HUES48 (cell line): ENCODE measurements around the gene MAGOH.
A peak's percentile ranks its signal among the peaks of the same experiment; 100 is the strongest.
"Not testable (repeated sequence)": the region's sequence is repeated elsewhere in the genome, so short reads cannot be mapped to it uniquely, and the experiment has no call there.

Experiments used
- H3K27ac ChIP-seq: one replicate; pipeline ENCODE4 v1.7.0; 2013; ENCODE audit warnings: low read depth, low read length, inconsistent platforms
- H3K27me3 ChIP-seq: 2 replicates; pipeline ENCODE4 v1.6.1; 2013; ENCODE audit warnings: mild to moderate bottlenecking, low read length; ENCODE audit not compliant: control insufficient read depth, insufficient read depth
- H3K36me3 ChIP-seq: 2 replicates; pipeline ENCODE4 v1.6.1; 2013; ENCODE audit warnings: low read length; ENCODE audit not compliant: control insufficient read depth, insufficient read depth
- H3K4me1 ChIP-seq: 2 replicates; pipeline ENCODE4 v1.6.1; 2013; ENCODE audit warnings: mild to moderate bottlenecking, low read length; ENCODE audit not compliant: control insufficient read depth, insufficient read depth
- H3K4me3 ChIP-seq: 2 replicates; pipeline ENCODE4 v1.5.1; 2013; ENCODE audit warnings: mild to moderate bottlenecking, low read depth, low read length
- H3K9ac ChIP-seq: 2 replicates; pipeline ENCODE4 v1.6.1; 2013; ENCODE audit warnings: mild to moderate bottlenecking, low read depth, low read length, moderate library complexity
- H3K9me3 ChIP-seq: 2 replicates; pipeline ENCODE4 v1.6.1; 2013; ENCODE audit warnings: low read length; ENCODE audit not compliant: control insufficient read depth, insufficient read depth

MAGOH gene

DNA sequence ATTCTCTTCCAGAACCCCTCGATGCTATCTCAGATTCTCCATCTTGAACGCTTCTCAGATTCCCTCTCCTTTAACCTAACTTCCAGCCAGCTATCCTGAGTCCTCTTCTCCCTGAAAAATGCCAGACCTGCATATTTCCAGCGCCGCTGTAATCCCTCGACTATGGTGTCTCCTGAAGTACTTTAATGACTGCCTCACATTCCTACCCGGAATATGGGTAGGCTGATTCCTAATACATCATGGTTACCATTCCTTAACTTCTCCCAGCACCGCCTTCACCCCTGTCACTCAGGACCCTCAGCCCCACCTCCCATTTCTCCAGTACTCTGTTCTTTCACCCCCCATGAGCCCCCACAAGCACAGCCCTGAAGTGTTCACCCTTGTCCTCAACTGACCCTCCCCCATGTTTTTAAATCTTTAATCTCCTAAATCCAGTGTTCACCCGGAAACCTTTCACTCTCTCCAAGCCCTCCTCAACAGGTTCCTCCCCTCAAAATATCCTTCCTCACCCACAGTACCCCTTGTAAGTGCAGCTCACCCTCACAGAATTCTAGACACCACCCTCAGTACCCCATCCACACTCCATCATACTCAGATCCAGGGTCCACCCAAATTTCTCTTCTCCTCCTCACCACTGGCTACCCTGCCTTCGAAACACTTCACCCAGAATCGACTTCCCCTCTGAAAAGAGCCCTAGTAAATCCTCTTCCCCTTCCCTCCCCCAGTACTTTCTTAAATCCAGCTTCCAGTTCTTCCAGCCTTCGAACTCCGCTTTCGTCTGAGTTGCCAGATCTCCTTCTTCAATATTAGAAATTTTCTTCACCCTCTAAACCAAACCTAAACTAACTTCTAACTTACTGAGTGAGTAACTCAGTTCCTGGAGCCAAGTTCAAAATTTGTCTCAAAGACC lies 40.8 kb downstream of the MAGOH start:
- no peaks in the 10 kb centered on the region for H3K9me3 ChIP-seq
- H3K9ac ChIP-seq = peak overlapping the region; percentile 69
- peaks cover 25% of the 10 kb centered on the region for H3K36me3 ChIP-seq
- peaks cover 16% of the 10 kb centered on the region for H3K4me1 ChIP-seq
- peaks cover 11% of the 10 kb centered on the region for H3K27me3 ChIP-seq
- peak overlapping the region; percentile 89 for H3K27ac ChIP-seq
- peak overlapping the region; percentile 81 for H3K4me3 ChIP-seq

DNA sequence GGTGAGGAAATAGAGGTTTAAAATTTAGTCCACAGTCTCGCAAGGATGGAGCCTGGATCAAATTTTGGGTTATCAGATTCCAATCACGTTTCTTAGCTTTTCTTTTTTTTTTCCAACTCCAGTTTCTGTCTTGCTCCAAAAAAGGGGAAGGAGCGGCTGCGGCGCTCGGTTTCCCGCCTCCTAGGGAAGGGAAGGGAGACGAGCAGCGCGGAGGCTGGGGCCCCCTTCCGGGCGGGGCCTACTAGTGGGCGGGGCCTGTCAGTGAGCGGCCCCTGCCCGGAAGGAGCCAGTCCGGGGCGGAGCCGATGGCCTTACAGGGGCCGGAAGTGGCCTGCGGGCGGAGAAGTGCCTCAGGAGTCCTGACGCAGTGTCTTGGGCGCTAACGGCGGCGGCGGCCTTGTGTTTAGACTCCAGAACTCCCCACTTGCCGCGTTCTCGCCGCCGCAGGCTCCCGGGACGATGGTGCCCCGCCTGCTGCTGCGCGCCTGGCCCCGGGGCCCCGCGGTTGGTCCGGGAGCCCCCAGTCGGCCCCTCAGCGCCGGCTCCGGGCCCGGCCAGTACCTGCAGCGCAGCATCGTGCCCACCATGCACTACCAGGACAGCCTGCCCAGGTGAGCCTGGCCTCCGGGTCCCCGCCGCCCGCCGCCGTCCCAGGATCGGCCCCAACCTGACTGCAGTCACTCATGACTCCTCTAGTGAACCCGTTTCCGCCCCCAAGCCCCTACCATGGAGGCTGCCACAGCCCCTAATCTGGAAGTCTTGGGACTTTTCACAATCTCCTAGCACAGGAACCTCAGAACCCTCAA lies 41.6 kb downstream of the MAGOH start, which contains the start of gene CPT2:
TSS of gene CPT2 (plus strand) at position 340 of the 806 bp plus-strand sequence. CDS start at position 460, 120 bp downstream.
- H3K27ac ChIP-seq = peak within 1 kb of the TSS; percentile 89
- H3K9ac ChIP-seq = peak within 1 kb of the TSS; percentile 69
- H3K27me3 ChIP-seq = peaks cover 11% of the 10 kb centered on the region
- H3K36me3 ChIP-seq = peaks cover 16% of the 10 kb centered on the region; the same call in 1 of the 2 replicates
- H3K4me1 ChIP-seq = peaks cover 16% of the 10 kb centered on the region
- peak within 1 kb of the TSS; percentile 81 for H3K4me3 ChIP-seq
- H3K9me3 ChIP-seq = no peaks in the 10 kb centered on the region

DNA sequence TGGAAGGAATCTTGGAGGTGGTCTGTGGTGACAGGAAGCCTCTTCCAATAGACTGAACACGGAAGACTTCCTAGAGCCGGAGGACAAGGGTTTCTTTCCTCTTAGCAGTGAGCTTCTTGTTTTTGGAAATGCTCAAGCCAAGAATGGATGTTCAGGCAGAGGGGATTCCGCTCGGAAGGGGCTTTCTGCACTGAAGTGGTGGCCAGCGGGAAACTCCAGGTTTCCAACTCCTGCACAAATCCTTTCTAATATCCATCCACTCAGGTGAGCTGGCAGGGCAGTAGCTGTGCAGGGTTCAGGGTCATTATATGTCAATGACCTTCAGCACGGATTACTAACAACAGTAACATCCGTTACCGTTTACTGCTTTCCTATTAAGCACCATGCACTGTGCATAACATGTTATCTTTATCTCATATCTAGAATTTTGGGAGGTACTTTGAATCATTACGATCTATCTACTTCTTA lies 42.3 kb downstream of the MAGOH start:
- H3K27me3 ChIP-seq = peaks cover 11% of the 10 kb centered on the region
- H3K27ac ChIP-seq = peak overlapping the region; percentile 26
- peaks cover 10% of the 10 kb centered on the region; the same call in 1 of the 2 replicates for H3K36me3 ChIP-seq
- no peak overlapping the region for H3K9ac ChIP-seq
- peaks cover 16% of the 10 kb centered on the region for H3K4me1 ChIP-seq
- peak overlapping the region; percentile 81 for H3K4me3 ChIP-seq
- H3K9me3 ChIP-seq = no peaks in the 10 kb centered on the region

DNA sequence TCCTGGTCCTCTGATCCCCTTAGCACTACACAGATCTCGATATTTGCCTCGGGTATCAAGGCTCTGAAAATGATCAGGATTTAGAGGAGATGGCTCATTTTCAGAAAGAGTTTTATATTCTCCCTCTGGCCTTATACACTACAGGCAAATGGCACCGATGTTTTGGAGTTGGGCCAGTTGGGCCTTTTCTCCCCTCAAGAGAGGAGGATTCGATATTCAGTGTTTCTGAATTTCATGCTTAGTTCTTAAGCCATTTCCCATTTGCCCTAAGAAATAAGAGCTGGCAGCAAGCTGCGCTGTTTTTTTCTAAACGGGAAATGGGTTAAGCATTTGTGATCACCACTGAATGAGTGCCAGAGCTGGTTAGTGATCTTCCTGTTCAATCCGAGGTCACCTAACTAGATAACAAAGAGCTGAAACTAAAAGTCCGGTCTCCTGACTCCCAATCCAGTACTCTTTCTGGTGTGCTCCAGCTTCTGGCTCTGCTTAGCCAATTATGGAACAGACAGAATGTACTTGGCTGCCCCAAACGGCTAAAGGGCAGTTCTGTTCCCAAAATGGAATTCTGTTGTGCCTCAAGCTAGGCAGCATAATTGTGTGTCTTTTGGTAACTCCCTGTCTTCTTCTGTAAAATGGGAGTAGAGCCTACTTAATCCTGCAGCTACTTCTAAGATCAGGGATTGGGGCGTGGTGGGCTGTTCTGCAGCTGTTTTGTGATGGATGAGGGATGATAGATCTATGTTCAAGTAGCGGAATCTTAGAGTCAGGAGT lies 42.9 kb downstream of the MAGOH start:
- Histone ChIP-seq H3K36me3 (0 out of 2 replicates have a peak, but pooled peaks cover 5% of the 10 kb centered on the region), H3K4me1 (peaks cover 16% of the 10 kb centered on the region), H3K9ac (no peak overlapping the region), H3K9me3 (no peaks in the 10 kb centered on the region), H3K4me3 (no peak overlapping the region), H3K27me3 (peaks cover 11% of the 10 kb centered on the region), H3K27ac (no peak overlapping the region)

DNA sequence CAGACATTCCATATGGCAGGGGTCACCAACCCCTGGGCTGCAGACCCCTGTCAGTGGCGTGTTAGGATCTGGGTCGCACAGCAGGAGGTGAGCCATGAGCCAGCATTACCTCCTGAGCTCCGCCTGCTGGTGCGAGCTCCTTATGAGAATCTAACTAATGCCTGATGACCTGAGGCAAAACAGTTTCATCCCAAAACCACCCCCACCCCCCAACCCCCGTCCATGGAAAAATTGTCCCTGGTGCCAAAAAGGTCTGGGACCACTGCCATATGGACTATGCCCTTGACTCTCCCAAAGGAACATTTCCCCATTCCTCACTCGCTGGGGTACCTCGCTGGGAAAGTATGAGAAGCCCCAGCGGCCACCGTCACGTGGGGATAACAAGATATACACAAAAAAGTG lies 48.1 kb downstream of the MAGOH start:
- no peak overlapping the region for H3K9ac ChIP-seq
- peaks cover 3% of the 10 kb centered on the region; the same call in 1 of the 2 replicates for H3K27me3 ChIP-seq
- H3K4me1 ChIP-seq = peaks cover 4% of the 10 kb centered on the region; the same call in 1 of the 2 replicates
- no peaks in the 10 kb centered on the region for H3K9me3 ChIP-seq
- no peak overlapping the region for H3K27ac ChIP-seq
- H3K4me3 ChIP-seq = no peak overlapping the region
- H3K36me3 ChIP-seq = no peaks in the 10 kb centered on the region

DNA sequence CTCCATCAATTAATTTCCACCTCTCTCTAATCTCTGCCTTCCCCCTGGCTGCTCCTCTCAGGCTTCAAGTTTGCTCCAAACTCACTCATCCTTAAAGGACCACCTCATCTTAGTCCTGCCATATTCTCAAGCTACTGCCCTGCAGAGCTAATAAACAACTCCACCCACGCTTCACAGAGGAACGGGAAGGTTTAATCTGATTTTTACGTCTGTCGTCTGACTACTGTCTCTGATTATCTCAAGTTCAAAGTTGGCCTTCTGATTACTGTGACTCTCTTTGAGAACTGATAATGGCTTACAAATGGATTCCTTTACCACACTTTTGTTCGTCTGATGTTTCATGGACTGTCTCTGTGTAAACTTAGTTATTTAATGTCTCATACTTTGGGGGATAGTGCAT lies 49.3 kb downstream of the MAGOH start:
- Histone ChIP-seq H3K9ac (no peak overlapping the region), H3K27me3 (peaks cover 3% of the 10 kb centered on the region; the same call in 1 of the 2 replicates), H3K4me1 (peaks cover 4% of the 10 kb centered on the region; the same call in 1 of the 2 replicates), H3K36me3 (no peaks in the 10 kb centered on the region), H3K27ac (no peak overlapping the region), H3K9me3 (no peaks in the 10 kb centered on the region), H3K4me3 (no peak overlapping the region)

DNA sequence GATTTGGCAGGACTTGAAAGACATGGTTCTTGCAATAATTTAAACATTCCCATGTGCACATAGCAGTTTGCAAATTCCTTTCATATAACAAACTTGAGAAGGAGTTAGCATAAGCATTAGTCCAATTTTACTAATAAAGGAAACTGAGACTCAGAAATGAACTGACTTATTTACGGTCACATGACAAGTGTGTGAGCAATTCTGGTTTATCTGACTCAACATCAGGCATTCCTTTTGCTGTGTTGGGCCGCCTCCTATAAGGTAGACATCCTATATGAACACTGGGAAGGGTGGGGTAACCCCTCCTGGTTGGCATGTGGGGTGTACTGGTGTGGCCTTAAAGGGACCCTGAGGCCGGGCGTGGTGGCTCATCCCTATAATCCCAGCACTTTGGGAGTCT lies 50.2 kb downstream of the MAGOH start:
- Histone ChIP-seq H3K9me3 (no peaks in the 10 kb centered on the region), H3K4me1 (peaks cover 4% of the 10 kb centered on the region; the same call in 1 of the 2 replicates), H3K27me3 (peaks cover 3% of the 10 kb centered on the region; the same call in 1 of the 2 replicates), H3K36me3 (no peaks in the 10 kb centered on the region), H3K27ac (no peak overlapping the region), H3K4me3 (no peak overlapping the region), H3K9ac (no peak overlapping the region)

DNA sequence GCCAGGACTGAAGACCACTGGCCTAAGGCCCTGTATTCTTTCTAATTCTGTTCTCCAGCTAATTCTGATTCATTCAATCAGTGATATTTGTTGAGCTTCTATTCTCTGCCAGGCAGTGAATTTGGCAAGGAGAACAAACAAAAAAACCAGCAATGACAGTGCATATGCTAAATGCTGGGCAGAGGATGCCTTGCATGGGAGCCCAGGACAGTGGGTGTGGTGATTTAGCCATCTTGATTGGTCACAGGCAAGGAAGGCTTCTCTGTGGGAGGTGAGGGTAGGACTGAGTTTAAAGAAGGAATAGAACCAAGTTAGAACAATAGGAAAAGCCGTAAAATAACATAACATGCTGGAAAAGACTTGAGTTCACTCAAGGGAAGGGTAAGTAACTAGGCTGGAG lies 50.9 kb downstream of the MAGOH start:
- H3K4me3 ChIP-seq = no peak overlapping the region
- H3K27me3 ChIP-seq = peaks cover 3% of the 10 kb centered on the region; the same call in 1 of the 2 replicates
- H3K27ac ChIP-seq = no peak overlapping the region
- H3K9ac ChIP-seq = no peak overlapping the region
- H3K36me3 ChIP-seq = no peaks in the 10 kb centered on the region
- H3K9me3 ChIP-seq = no peaks in the 10 kb centered on the region
- H3K4me1 ChIP-seq = peaks cover 4% of the 10 kb centered on the region; the same call in 1 of the 2 replicates

DNA sequence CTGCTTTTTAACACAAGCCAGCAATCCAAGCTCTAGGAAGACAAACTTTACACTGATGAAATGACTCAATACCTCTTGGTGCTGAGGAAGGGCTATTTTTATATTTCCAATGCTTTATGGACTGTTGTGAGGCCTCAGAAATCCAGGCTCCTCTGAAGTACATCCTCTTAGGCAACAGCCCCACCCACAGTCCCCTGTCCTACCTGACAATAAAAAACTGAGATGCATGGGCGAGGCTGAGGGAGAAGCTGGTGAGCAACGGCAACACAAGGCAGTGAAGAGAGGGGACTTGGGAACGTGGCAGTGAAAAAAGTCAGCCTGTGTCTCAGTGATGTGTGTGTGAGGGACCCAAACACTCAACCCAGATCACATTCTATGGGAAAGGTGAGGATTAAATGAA lies 51.8 kb downstream of the MAGOH start:
- peaks cover 3% of the 10 kb centered on the region; the same call in 1 of the 2 replicates for H3K27me3 ChIP-seq
- H3K4me3 ChIP-seq = no peak overlapping the region
- no peak overlapping the region for H3K9ac ChIP-seq
- no peaks in the 10 kb centered on the region for H3K9me3 ChIP-seq
- no peak overlapping the region for H3K27ac ChIP-seq
- H3K36me3 ChIP-seq = no peaks in the 10 kb centered on the region
- peaks cover 4% of the 10 kb centered on the region; the same call in 1 of the 2 replicates for H3K4me1 ChIP-seq

DNA sequence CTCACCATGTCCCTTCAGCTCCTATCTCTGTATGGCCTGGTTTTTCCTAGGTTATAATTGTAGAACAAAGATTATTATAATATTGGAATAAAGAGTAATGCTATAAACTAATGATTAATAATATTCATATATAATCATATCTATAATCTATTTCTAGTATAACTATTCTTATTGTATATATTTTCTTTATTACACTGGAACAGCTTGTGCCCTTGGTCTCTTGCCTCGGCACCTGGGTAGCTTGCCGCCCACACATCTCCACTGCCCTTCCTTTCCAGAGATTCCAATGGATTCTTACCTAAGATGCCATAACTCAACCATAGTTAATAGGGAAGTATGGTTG lies 52.4 kb downstream of the MAGOH start:
- not testable (repeated sequence) for H3K27ac ChIP-seq, H3K4me1 ChIP-seq, H3K36me3 ChIP-seq, H3K9ac ChIP-seq, H3K4me3 ChIP-seq, H3K27me3 ChIP-seq, H3K9me3 ChIP-seq
